Esophagus squamous epithelium (tissue), 4 donors: ENCODE data around the gene LRRC17.

Experiments used
- CTCF ChIP-seq, 6 experiments: fragments of 450-650 bp in 4 of 6; fragments of 200-600 bp in 2 of 6; sonication (generic) in 2 of 6; IDR thresholded peaks; one replicate each; pipeline ENCODE4 v1.5.1; 2016 to 2019; ENCODE audit warnings: antibody characterized with exemption in 6 of 6, mild to moderate bottlenecking in 4 of 6, moderate library complexity in 4 of 6
- POLR2A ChIP-seq, 4 donors: fragments of 450-650 bp; IDR thresholded peaks; one replicate each; pipeline ENCODE4 v1.6.1; 2017; ENCODE audit warnings: antibody characterized with exemption in 4 of 4, mild to moderate bottlenecking in 4 of 4, moderate library complexity in 3 of 4

- TF ChIP-seq CTCF (IDR thresholded peaks at IDR 0.05) = no peak
- TF ChIP-seq POLR2A (IDR thresholded peaks at IDR 0.05) = no peak
Observed at GRCh38 chr7:102890971-102891692, 21.7 kb upstream of the LRRC17 start.
